Measurements from ENCODE around the gene IGF1.

- TF ChIP-seq CTCF (IDR thresholded peaks at IDR 0.05) (no peak), POLR2A (IDR thresholded peaks at IDR 0.05) (no peak)
Observed at GRCh38 chr12:102509123-102509626, 28.8 kb upstream of the IGF1 start.

Measured in tibial nerve (tissue), 3 donors.